MM.1S (cell line): ENCODE measurements around the gene GORASP1.

ENCODE experiments used
- DNase-seq: peaks from one replicate; pipeline ENCODE4 v3.0.0-alpha.2; 2015
- H2AFZ ChIP-seq: fragments of 300-600 bp; sonication (generic); 2 replicates; pipeline ENCODE4 v1.6.0; 2016; ENCODE audit warnings: antibody characterized with exemption, low read length
- H3F3A ChIP-seq: fragments of 300-600 bp; sonication (generic); 2 replicates; pipeline ENCODE4 v1.6.1; 2016; ENCODE audit warnings: mild to moderate bottlenecking, antibody characterized with exemption, low read length, moderate library complexity, mixed read lengths; ENCODE audit not compliant: insufficient read depth
- H3K27ac ChIP-seq: fragments of 300-600 bp; sonication (generic); 2 replicates; pipeline ENCODE4 v1.5.1; 2016; ENCODE audit warnings: mild to moderate bottlenecking, low read length
- H3K27me3 ChIP-seq: fragments of 300-600 bp; sonication (generic); replicated peaks from 2 replicates; pipeline ENCODE4 v1.6.0; 2016; ENCODE audit warnings: low read length; ENCODE audit not compliant: insufficient read depth
- H3K36me3 ChIP-seq: fragments of 300-600 bp; sonication (generic); replicated peaks from 2 replicates; pipeline ENCODE4 v1.6.1; 2016; ENCODE audit warnings: mild to moderate bottlenecking, low read length, mixed read lengths; ENCODE audit not compliant: insufficient read depth
- H3K4me1 ChIP-seq: fragments of 300-600 bp; sonication (generic); 2 replicates; pipeline ENCODE4 v1.6.1; 2016; ENCODE audit warnings: low read length, mixed read lengths
- H3K4me2 ChIP-seq: fragments of 300-600 bp; sonication (generic); 2 replicates; pipeline ENCODE4 v1.6.0; 2016; ENCODE audit warnings: low read depth, low read length
- H3K4me3 ChIP-seq: fragments of 300-600 bp; sonication (generic); 2 replicates; pipeline ENCODE4 v1.5.1; 2016; ENCODE audit warnings: low read length, mixed read lengths
- H3K79me2 ChIP-seq: fragments of 300-600 bp; sonication (generic); 2 replicates; pipeline ENCODE4 v1.6.1; 2016; ENCODE audit warnings: mixed run types, low read length, mixed read lengths
- H3K9ac ChIP-seq: fragments of 300-600 bp; sonication (generic); 2 replicates; pipeline ENCODE4 v1.6.1; 2016; ENCODE audit warnings: low read length, mixed read lengths
- H3K9me2 ChIP-seq: fragments of 300-600 bp; sonication (generic); replicated peaks from 2 replicates; pipeline ENCODE4 v1.6.1; 2016; ENCODE audit warnings: mild to moderate bottlenecking, low read length, mixed read lengths; ENCODE audit not compliant: insufficient read depth
- H3K9me3 ChIP-seq: fragments of 300-600 bp; sonication (generic); replicated peaks from 2 replicates; pipeline ENCODE4 v1.6.1; 2016; ENCODE audit warnings: mild to moderate bottlenecking, low read length, mixed read lengths; ENCODE audit not compliant: insufficient read depth
- H4K20me1 ChIP-seq: fragments of 300-600 bp; sonication (generic); 2 replicates; pipeline ENCODE4 v1.6.1; 2016; ENCODE audit warnings: mild to moderate bottlenecking, low read length, moderate library complexity, mixed read lengths; ENCODE audit not compliant: insufficient read depth
- CTCF ChIP-seq: fragments of 300-600 bp; sonication (generic); IDR thresholded peaks from 2 replicates; pipeline ENCODE4 v1.5.1; 2016; ENCODE audit warnings: antibody characterized with exemption, low read length, mixed read lengths
- EZH2 ChIP-seq: fragments of 300-600 bp; sonication (generic); optimal IDR thresholded peaks from 2 replicates; pipeline ENCODE3; 2017; ENCODE audit warnings: low read depth, mild to moderate bottlenecking, antibody characterized with exemption, low read length, mixed read lengths
- EZH2phosphoT487 ChIP-seq: fragments of 300-600 bp; sonication (generic); IDR thresholded peaks from 2 replicates; pipeline ENCODE4 v1.6.1; 2018; ENCODE audit warnings: antibody characterized with exemption, low read length

The GORASP1 gene

DNA sequence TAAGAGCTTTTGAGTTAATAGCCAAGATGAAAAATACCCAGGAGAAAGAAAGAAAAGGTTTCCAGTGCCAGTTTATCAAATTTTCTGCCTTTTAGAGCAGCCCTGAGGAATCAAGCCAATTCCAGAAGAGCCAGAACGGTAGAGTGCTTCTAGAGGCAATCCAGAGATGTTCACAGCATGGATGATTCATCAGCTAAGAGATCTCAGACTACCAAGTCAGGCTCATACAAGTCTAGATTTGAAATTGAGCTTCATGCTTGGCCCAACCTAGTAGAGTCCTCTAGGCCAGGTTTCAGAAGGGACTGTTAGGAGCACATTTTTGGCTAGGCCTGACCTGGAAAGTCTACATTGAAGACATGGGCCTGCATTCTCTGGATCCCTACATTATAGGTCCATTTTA is 40.1 kb downstream of the GORASP1 start:
- no peak overlapping the region for H3K9ac ChIP-seq
- peaks cover 13% of the 10 kb centered on the region for H3K79me2 ChIP-seq
- no peaks in the 10 kb centered on the region for H3F3A ChIP-seq
- TF ChIP-seq EZH2 (no peak), EZH2phosphoT487 (no peak), CTCF (no peak)
- H3K4me2 ChIP-seq = no peak overlapping the region
- no peaks in the 10 kb centered on the region for H3K36me3 ChIP-seq
- no peaks in the 10 kb centered on the region for H3K27me3 ChIP-seq
- H4K20me1 ChIP-seq = no peaks in the 10 kb centered on the region
- DNase-seq = no peak
- H3K4me1 ChIP-seq = no peaks in the 10 kb centered on the region
- no peak overlapping the region for H3K27ac ChIP-seq
- H3K4me3 ChIP-seq = no peak overlapping the region
- no peak overlapping the region for H2AFZ ChIP-seq
- H3K9me2 ChIP-seq = no peaks in the 10 kb centered on the region
- H3K9me3 ChIP-seq = no peaks in the 10 kb centered on the region

DNA sequence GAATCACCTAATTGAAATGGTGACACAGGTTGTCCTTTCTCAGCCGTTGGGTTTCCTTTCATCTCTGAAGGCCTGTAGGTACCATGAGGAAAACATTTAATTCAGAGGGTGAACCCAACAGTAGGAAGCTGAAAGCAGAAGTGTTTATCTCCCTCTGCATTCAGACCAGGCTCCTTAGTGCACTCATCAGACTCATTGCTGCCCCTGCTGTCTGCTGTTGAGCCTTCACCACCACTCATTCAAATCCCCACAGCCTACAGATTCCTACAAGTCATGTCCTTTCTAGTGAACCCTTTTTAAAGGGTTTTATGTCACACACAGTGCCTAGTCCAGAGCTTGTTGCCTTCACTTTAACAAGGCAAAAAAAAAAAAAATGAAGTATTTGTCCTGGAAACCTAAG is 42.2 kb downstream of the GORASP1 start:
- Histone ChIP-seq H3K4me3 (no peak overlapping the region), H3K9me3 (no peaks in the 10 kb centered on the region), H3K79me2 (peaks cover 19% of the 10 kb centered on the region), H3K9ac (no peak overlapping the region), H3K27ac (no peak overlapping the region), H3K36me3 (no peaks in the 10 kb centered on the region), H4K20me1 (no peaks in the 10 kb centered on the region), H3K9me2 (no peaks in the 10 kb centered on the region), H3K4me2 (no peak overlapping the region), H3K27me3 (no peaks in the 10 kb centered on the region), H3K4me1 (no peaks in the 10 kb centered on the region), H3F3A (no peaks in the 10 kb centered on the region), H2AFZ (no peak overlapping the region)
- DNase-seq = peak; percentile 48
- no peak for TF ChIP-seq EZH2
- TF ChIP-seq CTCF = peak; percentile 50
- no peak for TF ChIP-seq EZH2phosphoT487

- Histone ChIP-seq H3K79me2 (peaks cover 24% of the 10 kb centered on the region), H3K4me2 (no peak overlapping the region), H3K9me2 (no peaks in the 10 kb centered on the region)
Measured at GRCh38 chr3:39064646-39065045, 42.8 kb downstream of the GORASP1 start.

More at GRCh38 chr3:39064646-39065045, 42.8 kb downstream of the GORASP1 start:
- H3K9ac ChIP-seq = no peak overlapping the region
- no peak overlapping the region for H3K4me3 ChIP-seq
- no peaks in the 10 kb centered on the region for H3K4me1 ChIP-seq
- DNase-seq = no peak
- TF ChIP-seq CTCF (no peak), EZH2phosphoT487 (no peak), EZH2 (no peak)
- no peaks in the 10 kb centered on the region for H4K20me1 ChIP-seq
- no peak overlapping the region for H2AFZ ChIP-seq
- H3F3A ChIP-seq = no peaks in the 10 kb centered on the region
- H3K9me3 ChIP-seq = no peaks in the 10 kb centered on the region
- H3K36me3 ChIP-seq = no peaks in the 10 kb centered on the region
- no peaks in the 10 kb centered on the region for H3K27me3 ChIP-seq
- no peak overlapping the region for H3K27ac ChIP-seq
